K562 (cell line): ENCODE results near the gene GINS2.

Experiments used
- BRD9 ChIP-seq: fragments of 450-650 bp; IDR thresholded peaks from 2 replicates; pipeline ENCODE4 v1.6.1; 2018; ENCODE audit warnings: low read depth; ENCODE audit not compliant: partially characterized antibody
- CCAR2 ChIP-seq: fragments of 200-400 bp; formaldehyde crosslinking; IDR thresholded peaks from 2 replicates; pipeline ENCODE4 v1.6.1; 2017; ENCODE audit warnings: mild to moderate bottlenecking, low read depth, low read length
- POLR2A ChIP-seq: fragments of 450-650 bp; conservative IDR thresholded peaks from 2 replicates; pipeline ENCODE4 v1.6.1; 2016
- RCOR1 ChIP-seq, 2 experiments: IDR thresholded peaks; 2 replicates each; pipeline ENCODE4 v1.6.1; 2012; ENCODE audit warnings: low read depth in 2 of 2, low read length in 2 of 2, borderline replicate concordance in 1 of 2, improper control_type of control experiment in 1 of 2
- SIN3A ChIP-seq, 2 experiments: fragments of 150-350 bp in 1 of 2; IDR thresholded peaks; 2 replicates each; pipeline ENCODE4 v1.6.1; 2011 to 2016; ENCODE audit warnings: borderline replicate concordance in 2 of 2, low read depth in 2 of 2, low read length in 2 of 2, mild to moderate bottlenecking in 2 of 2, moderate library complexity in 2 of 2; ENCODE audit not compliant: control insufficient read depth in 1 of 2
- TF ChIP-seq, protein P1 (sequence below): sonication (generic); formaldehyde crosslinking; IDR thresholded peaks from 2 replicates; pipeline ENCODE4 v1.8.1; 2023; ENCODE audit warnings: mild to moderate bottlenecking, missing genetic modification reagents
- TF ChIP-seq, protein P2 (sequence below), 3 experiments: IDR thresholded peaks in 2 of 3; conservative IDR thresholded peaks in 1 of 3; 2 replicates each; pipeline ENCODE4 v1.5.1; 2011 to 2012; ENCODE audit warnings: low read length in 3 of 3, mild to moderate bottlenecking in 3 of 3, control low read depth in 2 of 3, improper control_type of control experiment in 1 of 3, inconsistent platforms in 1 of 3, low read depth in 1 of 3, mixed read lengths in 1 of 3, moderate library complexity in 1 of 3; ENCODE audit not compliant: insufficient read depth in 2 of 3
- TF ChIP-seq, protein P3 (sequence below): sonication (generic); formaldehyde crosslinking; IDR thresholded peaks from 2 replicates; pipeline ENCODE4 v1.8.1; 2023; ENCODE audit warnings: mild to moderate bottlenecking, missing genetic modification reagents, moderate library complexity
- TF ChIP-seq, protein P4 (sequence below): fragments of 250-450 bp; sonication (Bioruptor Pico); IDR thresholded peaks from 2 replicates; pipeline ENCODE4 v1.9.0; 2021; ENCODE audit warnings: mild to moderate bottlenecking

DNA sequence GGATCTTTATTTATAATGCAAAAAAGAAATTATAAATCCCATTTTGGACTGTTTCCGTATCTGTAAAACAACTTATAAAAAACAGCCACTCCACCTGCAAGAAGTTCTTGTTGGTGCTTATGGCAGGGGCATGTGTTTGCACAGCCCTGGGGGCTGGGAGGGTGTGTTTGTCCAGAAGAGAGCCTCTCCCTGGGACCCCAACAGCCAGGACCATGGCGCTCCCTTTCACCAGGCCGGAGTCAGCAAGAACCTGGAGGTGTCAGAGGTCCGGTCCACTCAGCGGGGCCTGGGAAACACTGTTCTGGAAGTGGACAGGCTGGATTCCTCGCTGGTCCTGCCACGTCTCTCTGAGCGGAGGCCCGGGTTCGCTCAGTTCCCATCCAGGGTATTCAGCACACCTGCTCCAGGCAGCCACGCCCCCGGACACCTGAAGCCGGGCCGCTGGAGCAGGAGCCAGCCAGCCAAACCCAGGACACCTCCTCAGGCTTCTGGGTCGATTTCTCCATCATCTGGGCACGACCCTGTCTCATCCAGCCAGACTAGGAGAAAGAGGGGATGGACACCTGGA lies 18.9 kb upstream of the GINS2 start:
- TF ChIP-seq, protein P1, sequence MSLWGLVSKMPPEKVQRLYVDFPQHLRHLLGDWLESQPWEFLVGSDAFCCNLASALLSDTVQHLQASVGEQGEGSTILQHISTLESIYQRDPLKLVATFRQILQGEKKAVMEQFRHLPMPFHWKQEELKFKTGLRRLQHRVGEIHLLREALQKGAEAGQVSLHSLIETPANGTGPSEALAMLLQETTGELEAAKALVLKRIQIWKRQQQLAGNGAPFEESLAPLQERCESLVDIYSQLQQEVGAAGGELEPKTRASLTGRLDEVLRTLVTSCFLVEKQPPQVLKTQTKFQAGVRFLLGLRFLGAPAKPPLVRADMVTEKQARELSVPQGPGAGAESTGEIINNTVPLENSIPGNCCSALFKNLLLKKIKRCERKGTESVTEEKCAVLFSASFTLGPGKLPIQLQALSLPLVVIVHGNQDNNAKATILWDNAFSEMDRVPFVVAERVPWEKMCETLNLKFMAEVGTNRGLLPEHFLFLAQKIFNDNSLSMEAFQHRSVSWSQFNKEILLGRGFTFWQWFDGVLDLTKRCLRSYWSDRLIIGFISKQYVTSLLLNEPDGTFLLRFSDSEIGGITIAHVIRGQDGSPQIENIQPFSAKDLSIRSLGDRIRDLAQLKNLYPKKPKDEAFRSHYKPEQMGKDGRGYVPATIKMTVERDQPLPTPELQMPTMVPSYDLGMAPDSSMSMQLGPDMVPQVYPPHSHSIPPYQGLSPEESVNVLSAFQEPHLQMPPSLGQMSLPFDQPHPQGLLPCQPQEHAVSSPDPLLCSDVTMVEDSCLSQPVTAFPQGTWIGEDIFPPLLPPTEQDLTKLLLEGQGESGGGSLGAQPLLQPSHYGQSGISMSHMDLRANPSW (CRISPR knock-in tag) = no peak
- no peak for TF ChIP-seq BRD9
- TF ChIP-seq, protein P2, sequence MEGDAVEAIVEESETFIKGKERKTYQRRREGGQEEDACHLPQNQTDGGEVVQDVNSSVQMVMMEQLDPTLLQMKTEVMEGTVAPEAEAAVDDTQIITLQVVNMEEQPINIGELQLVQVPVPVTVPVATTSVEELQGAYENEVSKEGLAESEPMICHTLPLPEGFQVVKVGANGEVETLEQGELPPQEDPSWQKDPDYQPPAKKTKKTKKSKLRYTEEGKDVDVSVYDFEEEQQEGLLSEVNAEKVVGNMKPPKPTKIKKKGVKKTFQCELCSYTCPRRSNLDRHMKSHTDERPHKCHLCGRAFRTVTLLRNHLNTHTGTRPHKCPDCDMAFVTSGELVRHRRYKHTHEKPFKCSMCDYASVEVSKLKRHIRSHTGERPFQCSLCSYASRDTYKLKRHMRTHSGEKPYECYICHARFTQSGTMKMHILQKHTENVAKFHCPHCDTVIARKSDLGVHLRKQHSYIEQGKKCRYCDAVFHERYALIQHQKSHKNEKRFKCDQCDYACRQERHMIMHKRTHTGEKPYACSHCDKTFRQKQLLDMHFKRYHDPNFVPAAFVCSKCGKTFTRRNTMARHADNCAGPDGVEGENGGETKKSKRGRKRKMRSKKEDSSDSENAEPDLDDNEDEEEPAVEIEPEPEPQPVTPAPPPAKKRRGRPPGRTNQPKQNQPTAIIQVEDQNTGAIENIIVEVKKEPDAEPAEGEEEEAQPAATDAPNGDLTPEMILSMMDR (IDR thresholded peaks at IDR 0.05 in 2 of 3, conservative IDR thresholded peaks at IDR 0.05 in 1 of 3; ENCODE audit: insufficient read depth in 2 of 3, low read depth in 1 of 3, low read length in 3 of 3) = no peak
- TF ChIP-seq RCOR1 (IDR thresholded peaks at IDR 0.05; ENCODE audit: borderline replicate concordance in 1 of 2, low read depth in 2 of 2, low read length in 2 of 2) = no peak
- no peak for TF ChIP-seq SIN3A (IDR thresholded peaks at IDR 0.05; ENCODE audit: borderline replicate concordance in 2 of 2, control insufficient read depth in 1 of 2, low read depth in 2 of 2, low read length in 2 of 2)
- TF ChIP-seq, protein P3, sequence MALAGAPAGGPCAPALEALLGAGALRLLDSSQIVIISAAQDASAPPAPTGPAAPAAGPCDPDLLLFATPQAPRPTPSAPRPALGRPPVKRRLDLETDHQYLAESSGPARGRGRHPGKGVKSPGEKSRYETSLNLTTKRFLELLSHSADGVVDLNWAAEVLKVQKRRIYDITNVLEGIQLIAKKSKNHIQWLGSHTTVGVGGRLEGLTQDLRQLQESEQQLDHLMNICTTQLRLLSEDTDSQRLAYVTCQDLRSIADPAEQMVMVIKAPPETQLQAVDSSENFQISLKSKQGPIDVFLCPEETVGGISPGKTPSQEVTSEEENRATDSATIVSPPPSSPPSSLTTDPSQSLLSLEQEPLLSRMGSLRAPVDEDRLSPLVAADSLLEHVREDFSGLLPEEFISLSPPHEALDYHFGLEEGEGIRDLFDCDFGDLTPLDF (CRISPR knock-in tag) = no peak
- no peak for TF ChIP-seq POLR2A
- no peak for TF ChIP-seq CCAR2
- TF ChIP-seq, protein P4, sequence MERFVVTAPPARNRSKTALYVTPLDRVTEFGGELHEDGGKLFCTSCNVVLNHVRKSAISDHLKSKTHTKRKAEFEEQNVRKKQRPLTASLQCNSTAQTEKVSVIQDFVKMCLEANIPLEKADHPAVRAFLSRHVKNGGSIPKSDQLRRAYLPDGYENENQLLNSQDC (CRISPR knock-in tag) = no peak
